ENCODE results near the gene NXPH3.

Gene NXPH3

GRCh38 chr17:49624896-49625295 is 49.2 kb downstream of the NXPH3 start:
- POLR2A ChIA-PET: no interaction called here
- CTCF ChIA-PET: no interaction called here
- no peak for TF ChIP-seq CTCF (IDR thresholded peaks at IDR 0.05; ENCODE audit: control extremely low read depth, extremely low read depth, low read depth, missing control alignments)
- DNase-seq (ENCODE audit: extremely low spot score): no peak

GRCh38 chr17:49629447-49629846 is 53.8 kb downstream of the NXPH3 start:
- no peak for TF ChIP-seq CTCF (IDR thresholded peaks at IDR 0.05; ENCODE audit: control extremely low read depth, extremely low read depth, low read depth, missing control alignments)
- no peak for DNase-seq (ENCODE audit: extremely low spot score)
- POLR2A ChIA-PET: no interaction called here
- CTCF ChIA-PET: no interaction called here

- CTCF ChIA-PET: no interaction called here
- DNase-seq (ENCODE audit: extremely low spot score): no peak
- POLR2A ChIA-PET: no interaction called here
- no peak for TF ChIP-seq CTCF (IDR thresholded peaks at IDR 0.05; ENCODE audit: control extremely low read depth, extremely low read depth, low read depth, missing control alignments)
Measured at GRCh38 chr17:49630113-49630900, 54.6 kb downstream of the NXPH3 start.

- no peak for TF ChIP-seq CTCF (IDR thresholded peaks at IDR 0.05; ENCODE audit: control extremely low read depth, extremely low read depth, low read depth, missing control alignments)
- CTCF ChIA-PET: interaction anchor here (0.8 to 2.5 kb wide), 6 partner anchors 12 to 64 kb away, joined by 3 to 8 read pairs (median 4); no protein-coding TSS in a partner anchor
- DNase-seq (ENCODE audit: extremely low spot score): no peak
- POLR2A ChIA-PET: no interaction called here
Measured at GRCh38 chr17:49631496-49631895, 55.8 kb downstream of the NXPH3 start.
